ENCODE data around the gene ZNF646.

The ZNF646 gene

GRCh38 chr16:31085873-31086628 lies 11.8 kb downstream of the ZNF646 start:
- no peaks in the 10 kb centered on the region for H3K27me3 ChIP-seq (ENCODE audit: insufficient read depth, low read length, poor library complexity, severe bottlenecking)
- peaks cover 28% of the 10 kb centered on the region; the same call in 1 of the 2 replicates for H3K36me3 ChIP-seq (ENCODE audit: insufficient read depth, low read length)
- no peak overlapping the region for H3K4me3 ChIP-seq (ENCODE audit: low read length, poor library complexity, severe bottlenecking)
- no peaks in the 10 kb centered on the region for H3F3A ChIP-seq (ENCODE audit: low read depth)
- no peaks in the 10 kb centered on the region for H3K9me3 ChIP-seq (ENCODE audit: insufficient read depth, low read depth, low read length)
- no peak overlapping the region for H3K4me2 ChIP-seq (ENCODE audit: low read depth, low read length, poor library complexity, severe bottlenecking)
- TF ChIP-seq EZH2phosphoT487 (IDR thresholded peaks at IDR 0.05; ENCODE audit: borderline replicate concordance): no peak
- TF ChIP-seq, protein P1, sequence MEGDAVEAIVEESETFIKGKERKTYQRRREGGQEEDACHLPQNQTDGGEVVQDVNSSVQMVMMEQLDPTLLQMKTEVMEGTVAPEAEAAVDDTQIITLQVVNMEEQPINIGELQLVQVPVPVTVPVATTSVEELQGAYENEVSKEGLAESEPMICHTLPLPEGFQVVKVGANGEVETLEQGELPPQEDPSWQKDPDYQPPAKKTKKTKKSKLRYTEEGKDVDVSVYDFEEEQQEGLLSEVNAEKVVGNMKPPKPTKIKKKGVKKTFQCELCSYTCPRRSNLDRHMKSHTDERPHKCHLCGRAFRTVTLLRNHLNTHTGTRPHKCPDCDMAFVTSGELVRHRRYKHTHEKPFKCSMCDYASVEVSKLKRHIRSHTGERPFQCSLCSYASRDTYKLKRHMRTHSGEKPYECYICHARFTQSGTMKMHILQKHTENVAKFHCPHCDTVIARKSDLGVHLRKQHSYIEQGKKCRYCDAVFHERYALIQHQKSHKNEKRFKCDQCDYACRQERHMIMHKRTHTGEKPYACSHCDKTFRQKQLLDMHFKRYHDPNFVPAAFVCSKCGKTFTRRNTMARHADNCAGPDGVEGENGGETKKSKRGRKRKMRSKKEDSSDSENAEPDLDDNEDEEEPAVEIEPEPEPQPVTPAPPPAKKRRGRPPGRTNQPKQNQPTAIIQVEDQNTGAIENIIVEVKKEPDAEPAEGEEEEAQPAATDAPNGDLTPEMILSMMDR (conservative IDR thresholded peaks at IDR 0.05; ENCODE audit: low read length): no peak
- no peak overlapping the region for H2AFZ ChIP-seq (ENCODE audit: low read length)
- no peak overlapping the region for H3K9ac ChIP-seq (ENCODE audit: low read depth, low read length, poor library complexity, severe bottlenecking)
- no peaks in the 10 kb centered on the region for H3K9me2 ChIP-seq (replicated peaks; ENCODE audit: low read depth, low read length)
- H4K20me1 ChIP-seq (ENCODE audit: insufficient read depth, low read length, poor library complexity, severe bottlenecking): peaks cover 17% of the 10 kb centered on the region
- H3K4me1 ChIP-seq (ENCODE audit: insufficient read depth, low read length, poor library complexity, severe bottlenecking): peaks cover 9% of the 10 kb centered on the region
- peaks cover 16% of the 10 kb centered on the region; the same call in 1 of the 2 replicates for H3K79me2 ChIP-seq (ENCODE audit: insufficient read depth, low read length)

DNA sequence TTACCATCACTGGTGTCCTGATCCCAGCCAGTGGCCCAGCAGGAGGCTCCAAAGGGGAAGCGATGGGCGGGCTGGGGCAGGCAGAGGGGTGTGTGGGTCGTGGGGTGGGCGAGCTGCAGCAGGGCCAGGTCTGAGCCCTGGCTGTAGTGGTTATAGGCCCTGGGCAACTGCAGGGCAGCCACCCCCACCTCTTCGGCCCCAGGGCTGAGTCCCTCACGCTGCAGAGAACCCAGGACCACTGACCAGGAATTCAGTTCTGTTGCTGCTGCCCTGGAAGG lies 12.3 kb downstream of the ZNF646 start:
- TF ChIP-seq EZH2phosphoT487 (IDR thresholded peaks at IDR 0.05; ENCODE audit: borderline replicate concordance): no peak
- TF ChIP-seq, protein P1 (conservative IDR thresholded peaks at IDR 0.05; ENCODE audit: low read length): no peak
- Histone ChIP-seq H3K4me2 (ENCODE audit: low read depth, low read length, poor library complexity, severe bottlenecking) (no peak overlapping the region), H3K9ac (ENCODE audit: low read depth, low read length, poor library complexity, severe bottlenecking) (no peak overlapping the region), H3K4me1 (ENCODE audit: insufficient read depth, low read length, poor library complexity, severe bottlenecking) (peaks cover 10% of the 10 kb centered on the region), H2AFZ (ENCODE audit: low read length) (no peak overlapping the region), H3K9me2 (replicated peaks; ENCODE audit: low read depth, low read length) (no peaks in the 10 kb centered on the region), H3K36me3 (ENCODE audit: insufficient read depth, low read length) (peaks cover 30% of the 10 kb centered on the region; the same call in 1 of the 2 replicates), H3K79me2 (ENCODE audit: insufficient read depth, low read length) (peaks cover 21% of the 10 kb centered on the region; the same call in 1 of the 2 replicates), H3K9me3 (ENCODE audit: insufficient read depth, low read depth, low read length) (no peaks in the 10 kb centered on the region), H3F3A (ENCODE audit: low read depth) (no peaks in the 10 kb centered on the region), H4K20me1 (ENCODE audit: insufficient read depth, low read length, poor library complexity, severe bottlenecking) (peaks cover 14% of the 10 kb centered on the region), H3K4me3 (ENCODE audit: low read length, poor library complexity, severe bottlenecking) (no peak overlapping the region), H3K27me3 (ENCODE audit: insufficient read depth, low read length, poor library complexity, severe bottlenecking) (no peaks in the 10 kb centered on the region)

DNA sequence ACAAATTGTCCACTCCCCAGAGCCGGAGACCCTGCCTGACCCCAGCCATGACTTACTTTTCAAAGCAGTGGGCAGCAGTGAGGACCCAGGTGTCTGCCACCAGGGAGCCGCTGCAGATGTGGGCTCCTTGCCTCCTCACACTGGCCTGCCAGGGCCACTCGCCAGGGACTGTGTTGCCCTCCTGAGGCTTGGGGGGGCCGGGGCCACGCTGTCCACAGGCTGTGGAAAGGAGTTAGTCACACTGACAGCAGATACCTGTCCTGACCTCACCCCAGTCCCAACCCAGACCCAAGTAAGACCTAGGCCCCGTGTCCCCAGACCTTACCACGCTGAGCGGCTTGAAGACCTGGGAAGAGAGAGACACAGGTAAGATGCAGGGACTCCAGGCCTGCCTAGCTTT lies 13.3 kb downstream of the ZNF646 start:
- Histone ChIP-seq H2AFZ (ENCODE audit: low read length) (no peak overlapping the region), H4K20me1 (ENCODE audit: insufficient read depth, low read length, poor library complexity, severe bottlenecking) (peaks cover 13% of the 10 kb centered on the region), H3K27me3 (ENCODE audit: insufficient read depth, low read length, poor library complexity, severe bottlenecking) (no peaks in the 10 kb centered on the region), H3K79me2 (ENCODE audit: insufficient read depth, low read length) (peaks cover 24% of the 10 kb centered on the region; the same call in 1 of the 2 replicates), H3K4me2 (ENCODE audit: low read depth, low read length, poor library complexity, severe bottlenecking) (no peak overlapping the region), H3K4me3 (ENCODE audit: low read length, poor library complexity, severe bottlenecking) (no peak overlapping the region), H3K9ac (ENCODE audit: low read depth, low read length, poor library complexity, severe bottlenecking) (no peak overlapping the region), H3F3A (ENCODE audit: low read depth) (no peaks in the 10 kb centered on the region), H3K4me1 (ENCODE audit: insufficient read depth, low read length, poor library complexity, severe bottlenecking) (peaks cover 12% of the 10 kb centered on the region), H3K36me3 (ENCODE audit: insufficient read depth, low read length) (peaks cover 30% of the 10 kb centered on the region; the same call in 1 of the 2 replicates), H3K9me2 (replicated peaks; ENCODE audit: low read depth, low read length) (no peaks in the 10 kb centered on the region), H3K9me3 (ENCODE audit: insufficient read depth, low read depth, low read length) (no peaks in the 10 kb centered on the region)
- TF ChIP-seq, protein P1 (conservative IDR thresholded peaks at IDR 0.05; ENCODE audit: low read length): no peak
- TF ChIP-seq EZH2phosphoT487 (IDR thresholded peaks at IDR 0.05; ENCODE audit: borderline replicate concordance): no peak
